ENCODE results near the gene KPNA1. TPM values are rescaled to one million over a fixed set of nuclear protein-coding genes. Genes with fewer than 3 reads are reported as not detected.
A peak's percentile ranks its signal among the peaks of the same experiment; 100 is the strongest.

Gene KPNA1
- total RNA-seq, 4 donors from 2014 or later, result 27.1 to 62.7 (median 43.9) TPM

DNA sequence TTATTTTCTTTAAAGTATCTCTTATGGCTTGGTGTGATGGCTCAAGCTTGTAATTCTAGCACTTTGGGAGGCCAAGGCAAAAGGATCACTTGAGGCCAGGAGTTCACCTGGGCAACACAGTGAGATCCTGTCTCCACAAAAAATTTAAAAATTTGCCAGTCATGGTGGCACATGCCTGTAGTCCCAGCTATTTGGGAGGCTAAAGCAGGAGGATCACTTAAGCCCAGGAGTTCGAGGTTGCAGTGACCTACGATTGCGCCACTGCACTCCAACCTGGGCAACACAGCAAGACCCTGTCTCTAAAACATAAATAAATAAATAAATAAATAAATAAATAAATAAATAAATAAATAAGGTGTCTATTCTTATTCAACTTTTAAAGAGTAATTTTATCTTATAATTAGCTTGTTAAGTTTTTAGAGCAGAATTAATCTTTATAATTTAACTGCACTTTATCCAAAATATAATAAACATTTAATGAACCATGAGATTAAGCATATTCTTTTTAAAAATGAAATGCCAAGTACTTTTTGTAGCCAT lies 48.0 kb downstream of the KPNA1 start:
- no peak for TF ChIP-seq POLR2A (IDR thresholded peaks at IDR 0.05)
- TF ChIP-seq, protein P1, sequence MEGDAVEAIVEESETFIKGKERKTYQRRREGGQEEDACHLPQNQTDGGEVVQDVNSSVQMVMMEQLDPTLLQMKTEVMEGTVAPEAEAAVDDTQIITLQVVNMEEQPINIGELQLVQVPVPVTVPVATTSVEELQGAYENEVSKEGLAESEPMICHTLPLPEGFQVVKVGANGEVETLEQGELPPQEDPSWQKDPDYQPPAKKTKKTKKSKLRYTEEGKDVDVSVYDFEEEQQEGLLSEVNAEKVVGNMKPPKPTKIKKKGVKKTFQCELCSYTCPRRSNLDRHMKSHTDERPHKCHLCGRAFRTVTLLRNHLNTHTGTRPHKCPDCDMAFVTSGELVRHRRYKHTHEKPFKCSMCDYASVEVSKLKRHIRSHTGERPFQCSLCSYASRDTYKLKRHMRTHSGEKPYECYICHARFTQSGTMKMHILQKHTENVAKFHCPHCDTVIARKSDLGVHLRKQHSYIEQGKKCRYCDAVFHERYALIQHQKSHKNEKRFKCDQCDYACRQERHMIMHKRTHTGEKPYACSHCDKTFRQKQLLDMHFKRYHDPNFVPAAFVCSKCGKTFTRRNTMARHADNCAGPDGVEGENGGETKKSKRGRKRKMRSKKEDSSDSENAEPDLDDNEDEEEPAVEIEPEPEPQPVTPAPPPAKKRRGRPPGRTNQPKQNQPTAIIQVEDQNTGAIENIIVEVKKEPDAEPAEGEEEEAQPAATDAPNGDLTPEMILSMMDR (IDR thresholded peaks at IDR 0.05), result no peak
- Histone ChIP-seq H3K27me3 (no peaks in the 10 kb centered on the region), H3K4me3 (no peak overlapping the region), H3K4me1 (no peaks in the 10 kb centered on the region), H3K27ac (no peak overlapping the region), H3K9me3 (no peaks in the 10 kb centered on the region), H3K36me3 (peaks cover 0 to 22% (median 0%) of the 10 kb centered on the region in 3 donors)
- DNase-seq, result no peak

DNA sequence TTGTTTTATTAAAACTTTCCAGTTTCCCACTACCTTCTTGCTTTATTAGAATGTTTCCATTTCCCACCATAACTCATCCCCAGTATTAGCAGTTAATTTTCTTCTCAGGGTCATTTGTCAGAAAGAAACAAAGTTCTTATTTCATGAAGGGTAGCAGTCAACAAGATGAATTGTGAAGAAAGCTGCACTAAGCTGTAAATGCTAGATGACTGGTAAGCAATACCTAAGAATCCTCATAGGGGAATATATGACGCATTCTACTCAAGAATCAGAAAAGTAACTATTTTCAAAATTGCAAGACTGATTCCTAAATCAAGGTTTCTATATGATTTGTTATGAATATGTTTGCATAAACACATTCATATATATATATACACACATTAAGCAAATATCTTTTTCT lies 50.1 kb downstream of the KPNA1 start:
- H3K9me3 ChIP-seq, result no peaks in the 10 kb centered on the region
- no peaks in the 10 kb centered on the region for H3K4me1 ChIP-seq
- TF ChIP-seq, protein P1 (IDR thresholded peaks at IDR 0.05), result no peak
- TF ChIP-seq POLR2A (IDR thresholded peaks at IDR 0.05), result no peak
- no peak overlapping the region for H3K27ac ChIP-seq
- DNase-seq, result no peak
- H3K4me3 ChIP-seq, result no peak overlapping the region
- H3K27me3 ChIP-seq, result no peaks in the 10 kb centered on the region
- peaks cover 0 to 35% (median 0%) of the 10 kb centered on the region in 3 donors for H3K36me3 ChIP-seq

DNA sequence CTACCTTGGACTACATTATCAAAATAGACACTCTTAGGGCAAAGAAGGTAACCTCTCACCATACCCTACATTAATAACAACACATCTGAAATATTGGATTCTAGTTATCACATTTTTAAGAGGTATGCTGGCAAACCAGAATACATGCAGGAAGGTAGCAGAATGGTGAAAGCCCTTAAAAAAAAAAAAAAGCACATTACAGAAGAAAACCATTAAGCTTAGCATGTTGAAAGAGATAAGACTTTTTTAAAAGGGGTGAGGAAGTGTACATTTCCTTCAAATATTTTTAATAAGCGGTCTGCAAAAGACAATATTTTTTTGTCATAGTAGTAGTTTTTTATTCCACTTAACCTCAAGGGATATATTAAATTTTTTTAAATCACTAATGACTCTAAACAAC lies 52.3 kb downstream of the KPNA1 start:
- Histone ChIP-seq H3K9me3 (no peaks in the 10 kb centered on the region), H3K36me3 (peaks cover 0 to 54% (median 0%) of the 10 kb centered on the region in 3 donors), H3K27me3 (no peaks in the 10 kb centered on the region), H3K4me1 (no peaks in the 10 kb centered on the region), H3K4me3 (no peak overlapping the region), H3K27ac (no peak overlapping the region)
- DNase-seq, result no peak
- TF ChIP-seq, protein P1 (IDR thresholded peaks at IDR 0.05), result no peak
- TF ChIP-seq POLR2A (IDR thresholded peaks at IDR 0.05), result no peak

DNA sequence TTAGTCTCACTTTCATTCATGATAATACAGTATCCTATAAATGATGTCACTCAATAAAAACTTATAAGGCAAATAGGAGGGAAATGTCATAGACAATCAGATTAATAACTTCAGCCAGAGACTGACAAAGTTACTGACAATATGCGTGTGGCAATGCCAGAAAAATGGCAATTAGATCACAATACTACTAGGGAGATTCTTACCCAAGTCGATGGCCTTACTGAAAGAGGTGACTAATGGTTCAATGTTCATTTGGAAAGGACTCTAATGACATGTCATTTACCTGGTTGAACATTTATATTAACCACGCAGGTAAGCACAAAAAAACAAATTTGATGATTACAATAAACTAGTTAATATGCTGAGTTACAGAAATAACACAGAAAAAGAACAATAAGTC lies 52.9 kb downstream of the KPNA1 start:
- Histone ChIP-seq H3K27ac (peak overlapping the region in 3 of 4 donors; percentile 14 to 42 (median 19)), H3K4me3 (no peak overlapping the region), H3K9me3 (no peaks in the 10 kb centered on the region), H3K27me3 (no peaks in the 10 kb centered on the region), H3K36me3 (peaks cover 0 to 58% (median 0%) of the 10 kb centered on the region in 3 donors), H3K4me1 (no peaks in the 10 kb centered on the region)
- DNase-seq, result no peak
- TF ChIP-seq, protein P1 (IDR thresholded peaks at IDR 0.05), result no peak
- TF ChIP-seq POLR2A (IDR thresholded peaks at IDR 0.05), result no peak

DNA sequence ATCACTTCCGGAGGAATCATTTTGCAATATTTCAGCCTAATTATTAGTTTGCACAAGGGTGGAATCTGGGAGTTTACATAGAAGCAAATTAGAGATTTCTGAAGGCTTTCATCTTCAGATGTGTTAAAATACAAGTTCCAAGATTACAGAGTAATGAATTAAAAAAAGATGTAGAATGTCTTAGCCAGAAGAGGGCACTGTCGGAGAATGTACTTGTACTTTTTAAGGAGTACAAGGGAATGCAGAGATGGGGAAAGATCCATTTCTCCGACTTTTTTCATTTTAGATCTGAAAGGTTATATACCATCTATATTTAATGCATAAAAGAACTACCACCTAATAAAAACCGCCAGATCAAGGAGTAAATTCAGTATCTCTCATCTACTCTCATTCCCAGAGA lies 55.7 kb downstream of the KPNA1 start:
- TF ChIP-seq, protein P1 (IDR thresholded peaks at IDR 0.05), result peak in 4 of 6 experiments; percentile 19 to 44 (median 40)
- TF ChIP-seq POLR2A (IDR thresholded peaks at IDR 0.05), result no peak
- no peak for DNase-seq
- Histone ChIP-seq H3K27ac (no peak overlapping the region), H3K4me1 (no peaks in the 10 kb centered on the region), H3K9me3 (no peaks in the 10 kb centered on the region), H3K27me3 (no peaks in the 10 kb centered on the region), H3K4me3 (no peak overlapping the region), H3K36me3 (peaks cover 0 to 66% (median 0%) of the 10 kb centered on the region in 3 donors)

DNA sequence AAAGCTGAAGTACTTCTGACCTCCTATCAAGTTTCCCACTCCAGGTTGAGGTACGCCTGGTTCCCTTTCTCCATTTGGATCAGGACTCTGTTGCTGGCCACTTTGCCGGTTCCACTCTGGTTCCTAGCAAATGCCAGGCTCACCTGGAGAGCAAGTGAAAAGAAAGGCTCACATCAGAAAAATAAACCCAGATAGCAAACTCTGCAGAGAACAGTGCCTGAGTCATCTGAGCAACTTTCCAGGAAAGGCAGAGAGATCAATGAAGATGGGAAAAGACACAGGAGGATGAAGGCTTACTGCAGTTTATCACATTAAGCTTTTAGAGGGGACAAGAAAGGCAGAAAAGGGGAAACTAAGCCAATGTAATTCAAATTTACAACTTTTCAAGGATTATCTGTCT lies 57.0 kb downstream of the KPNA1 start:
- H3K4me1 ChIP-seq, result no peaks in the 10 kb centered on the region
- DNase-seq, result no peak
- no peaks in the 10 kb centered on the region for H3K9me3 ChIP-seq
- H3K27me3 ChIP-seq, result no peaks in the 10 kb centered on the region
- TF ChIP-seq, protein P1 (IDR thresholded peaks at IDR 0.05), result no peak
- TF ChIP-seq POLR2A (IDR thresholded peaks at IDR 0.05), result no peak
- no peak overlapping the region for H3K27ac ChIP-seq
- H3K4me3 ChIP-seq, result no peak overlapping the region
- peaks cover 0 to 69% (median 0%) of the 10 kb centered on the region in 3 donors for H3K36me3 ChIP-seq
